ENCODE measurements around the gene EEFSEC.

Gene EEFSEC

DNA sequence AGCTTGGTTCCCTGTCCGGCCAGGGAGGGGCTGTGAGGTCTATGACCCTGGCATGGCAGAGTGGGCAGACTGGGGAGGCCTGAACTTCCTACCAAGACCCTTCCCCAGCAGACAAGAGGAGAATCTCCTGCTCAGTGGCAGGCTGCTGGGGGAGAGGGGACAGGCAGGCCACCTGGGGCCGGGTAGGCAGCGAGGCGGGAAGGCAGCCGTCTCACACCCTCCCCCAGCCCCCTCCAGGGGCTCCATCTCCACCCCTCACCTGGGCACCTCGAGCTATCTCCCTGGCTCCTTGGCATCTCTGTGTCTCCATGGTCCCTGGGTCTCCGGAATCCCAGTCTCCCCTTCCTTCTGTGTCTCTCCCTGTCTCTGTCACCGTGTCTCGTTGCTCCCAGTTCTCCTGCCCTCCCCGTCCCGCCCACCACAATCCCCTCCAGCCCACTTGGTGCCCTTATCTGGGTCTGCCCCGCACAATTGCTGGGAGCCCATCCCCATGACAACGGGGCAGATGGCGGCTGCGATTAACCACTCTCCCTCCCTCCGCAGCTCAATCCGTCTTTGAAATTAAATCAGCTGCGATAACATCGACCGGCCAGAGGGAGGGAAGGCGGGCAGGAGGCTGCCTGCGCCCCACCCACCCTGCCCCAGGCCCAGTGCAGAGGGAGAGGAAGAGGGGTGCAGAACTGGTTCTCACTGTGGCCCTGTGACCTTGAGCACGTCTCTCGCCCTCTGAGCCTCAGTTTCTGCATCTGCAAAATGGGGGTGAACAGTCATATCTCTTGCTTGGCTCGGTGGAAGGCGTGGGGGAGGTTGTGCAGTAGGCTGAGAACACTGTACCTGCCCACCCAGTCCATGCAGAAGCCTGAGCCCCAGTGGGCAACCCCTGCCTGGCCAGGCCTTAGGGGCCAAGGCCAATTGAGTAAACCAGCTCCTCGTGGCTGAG, 303.8 kb downstream of the EEFSEC start:
- DNase-seq: no peak

DNA sequence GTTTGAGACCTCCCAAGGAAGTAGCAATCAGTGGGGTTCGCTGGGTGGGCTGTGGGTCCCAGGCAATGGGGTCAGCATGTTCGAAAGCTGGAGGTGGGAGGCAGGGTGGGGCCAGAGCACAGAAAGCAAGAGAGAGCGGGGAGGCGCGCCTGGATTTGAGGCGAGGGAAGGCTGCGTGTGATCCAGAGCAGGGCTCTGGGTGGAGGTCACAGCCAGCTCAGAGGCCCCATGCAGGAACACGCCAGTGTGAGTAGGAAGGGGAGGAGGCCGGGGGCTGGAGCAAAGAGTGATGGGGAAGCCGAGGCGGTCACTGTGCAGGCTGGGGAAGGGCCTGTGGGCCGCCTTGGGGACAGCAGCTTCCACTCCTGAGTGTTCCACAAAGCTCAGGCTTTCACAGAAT, 304.7 kb downstream of the EEFSEC start:
- no peak for DNase-seq
